ENCODE results near the gene DNAH11. TPM values are rescaled to one million over a fixed set of nuclear protein-coding genes. Genes with fewer than 3 reads are reported as not detected.

DNAH11 gene
- total and polyA plus RNA-seq, 4 donors, result 0.05 to 0.50 (median 0.11) TPM

DNA sequence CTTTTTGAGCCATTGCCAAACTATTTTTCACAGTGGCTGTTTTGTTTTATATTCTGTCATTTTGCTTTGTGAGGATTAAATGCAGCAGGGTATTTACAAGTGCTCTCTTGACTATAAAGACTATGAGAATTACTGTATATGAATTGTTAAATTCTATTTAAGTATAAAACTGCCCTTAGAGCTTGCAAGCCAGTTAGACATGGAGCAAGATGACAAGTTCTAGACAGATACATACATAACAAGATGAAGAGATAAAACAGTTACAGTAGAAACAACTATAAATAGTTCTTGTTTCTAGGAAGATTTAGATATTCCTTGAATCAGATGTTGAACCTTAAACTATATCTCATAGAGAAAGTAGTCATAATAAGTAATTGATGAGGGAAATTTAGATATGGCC, 60.6 kb downstream of the DNAH11 start (continued):
- no peak for TF ChIP-seq EGR1 (IDR thresholded peaks at IDR 0.05; ENCODE audit: low read depth in 2 of 2)
- TF ChIP-seq SP1 (IDR thresholded peaks at IDR 0.05), result no peak

- Histone ChIP-seq H3K9ac (ENCODE audit: low read depth in 1 of 2, low read length in 2 of 2) (no peak overlapping the region), H3K9me3 (ENCODE audit: control insufficient read depth in 4 of 4, low read length in 3 of 4) (no peaks in the 10 kb centered on the region), H3K36me3 (ENCODE audit: control insufficient read depth in 4 of 4, insufficient read depth in 3 of 4, low read depth in 1 of 4, low read length in 3 of 4) (no peaks in the 10 kb centered on the region), H3K4me3 (ENCODE audit: low read depth in 1 of 3, low read length in 3 of 3) (no peak overlapping the region), H3K27ac (ENCODE audit: low read depth in 1 of 2, low read length in 2 of 2) (no peak overlapping the region), H3K27me3 (ENCODE audit: control insufficient read depth in 4 of 4, insufficient read depth in 4 of 4, low read length in 3 of 4) (no peaks in the 10 kb centered on the region), H3K4me1 (ENCODE audit: control insufficient read depth in 4 of 4, insufficient read depth in 4 of 4, low read length in 3 of 4) (peaks cover 0 to 16% (median 4%) of the 10 kb centered on the region in 4 donors)
- WGBS, result 88% methylated on average over 5 of the region's 5 CpGs
- TF ChIP-seq RAD21 (IDR thresholded peaks at IDR 0.05) (no peak), GABPA (IDR thresholded peaks at IDR 0.05 in 1 of 2, conservative IDR thresholded peaks at IDR 0.05 in 1 of 2) (no peak), SP1 (IDR thresholded peaks at IDR 0.05) (no peak), JUND (IDR thresholded peaks at IDR 0.05) (no peak), HNF4A (conservative IDR thresholded peaks at IDR 0.05) (no peak), TAF1 (conservative IDR thresholded peaks at IDR 0.05) (no peak), FOXA2 (IDR thresholded peaks at IDR 0.05) (no peak), CTCF (IDR thresholded peaks at IDR 0.05; ENCODE audit: low read depth, low read length, missing input control) (no peak), RXRA (IDR thresholded peaks at IDR 0.05) (no peak), MAX (IDR thresholded peaks at IDR 0.05) (no peak), HNF4G (IDR thresholded peaks at IDR 0.05) (no peak), EGR1 (IDR thresholded peaks at IDR 0.05; ENCODE audit: low read depth in 2 of 2) (no peak)
- TF ChIP-seq, protein P1, sequence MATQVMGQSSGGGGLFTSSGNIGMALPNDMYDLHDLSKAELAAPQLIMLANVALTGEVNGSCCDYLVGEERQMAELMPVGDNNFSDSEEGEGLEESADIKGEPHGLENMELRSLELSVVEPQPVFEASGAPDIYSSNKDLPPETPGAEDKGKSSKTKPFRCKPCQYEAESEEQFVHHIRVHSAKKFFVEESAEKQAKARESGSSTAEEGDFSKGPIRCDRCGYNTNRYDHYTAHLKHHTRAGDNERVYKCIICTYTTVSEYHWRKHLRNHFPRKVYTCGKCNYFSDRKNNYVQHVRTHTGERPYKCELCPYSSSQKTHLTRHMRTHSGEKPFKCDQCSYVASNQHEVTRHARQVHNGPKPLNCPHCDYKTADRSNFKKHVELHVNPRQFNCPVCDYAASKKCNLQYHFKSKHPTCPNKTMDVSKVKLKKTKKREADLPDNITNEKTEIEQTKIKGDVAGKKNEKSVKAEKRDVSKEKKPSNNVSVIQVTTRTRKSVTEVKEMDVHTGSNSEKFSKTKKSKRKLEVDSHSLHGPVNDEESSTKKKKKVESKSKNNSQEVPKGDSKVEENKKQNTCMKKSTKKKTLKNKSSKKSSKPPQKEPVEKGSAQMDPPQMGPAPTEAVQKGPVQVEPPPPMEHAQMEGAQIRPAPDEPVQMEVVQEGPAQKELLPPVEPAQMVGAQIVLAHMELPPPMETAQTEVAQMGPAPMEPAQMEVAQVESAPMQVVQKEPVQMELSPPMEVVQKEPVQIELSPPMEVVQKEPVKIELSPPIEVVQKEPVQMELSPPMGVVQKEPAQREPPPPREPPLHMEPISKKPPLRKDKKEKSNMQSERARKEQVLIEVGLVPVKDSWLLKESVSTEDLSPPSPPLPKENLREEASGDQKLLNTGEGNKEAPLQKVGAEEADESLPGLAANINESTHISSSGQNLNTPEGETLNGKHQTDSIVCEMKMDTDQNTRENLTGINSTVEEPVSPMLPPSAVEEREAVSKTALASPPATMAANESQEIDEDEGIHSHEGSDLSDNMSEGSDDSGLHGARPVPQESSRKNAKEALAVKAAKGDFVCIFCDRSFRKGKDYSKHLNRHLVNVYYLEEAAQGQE (IDR thresholded peaks at IDR 0.05), result no peak
- TF ChIP-seq, protein P2, sequence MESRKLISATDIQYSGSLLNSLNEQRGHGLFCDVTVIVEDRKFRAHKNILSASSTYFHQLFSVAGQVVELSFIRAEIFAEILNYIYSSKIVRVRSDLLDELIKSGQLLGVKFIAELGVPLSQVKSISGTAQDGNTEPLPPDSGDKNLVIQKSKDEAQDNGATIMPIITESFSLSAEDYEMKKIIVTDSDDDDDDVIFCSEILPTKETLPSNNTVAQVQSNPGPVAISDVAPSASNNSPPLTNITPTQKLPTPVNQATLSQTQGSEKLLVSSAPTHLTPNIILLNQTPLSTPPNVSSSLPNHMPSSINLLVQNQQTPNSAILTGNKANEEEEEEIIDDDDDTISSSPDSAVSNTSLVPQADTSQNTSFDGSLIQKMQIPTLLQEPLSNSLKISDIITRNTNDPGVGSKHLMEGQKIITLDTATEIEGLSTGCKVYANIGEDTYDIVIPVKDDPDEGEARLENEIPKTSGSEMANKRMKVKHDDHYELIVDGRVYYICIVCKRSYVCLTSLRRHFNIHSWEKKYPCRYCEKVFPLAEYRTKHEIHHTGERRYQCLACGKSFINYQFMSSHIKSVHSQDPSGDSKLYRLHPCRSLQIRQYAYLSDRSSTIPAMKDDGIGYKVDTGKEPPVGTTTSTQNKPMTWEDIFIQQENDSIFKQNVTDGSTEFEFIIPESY (IDR thresholded peaks at IDR 0.05), result no peak
- no peak for DNase-seq (ENCODE audit: low spot score)
Measured at GRCh38 chr7:21603972-21604749, 61.3 kb downstream of the DNAH11 start.

All from liver (tissue), 9 donors.